Measurements from ENCODE around the gene LRP5.
A peak's percentile ranks its signal among the peaks of the same experiment; 100 is the strongest.

The LRP5 gene

GRCh38 chr11:68312117-68312779 lies at the start of gene LRP5:
Gene LRP5 (plus strand): TSS chr11:68312591. CDS start chr11:68312715, 124 bp downstream.
- DNase-seq: peak; percentile 24 to 32

- DNase-seq: no peak
These were observed 48.9 kb upstream of the LRP5 start for GRCh38 chr11:68263444-68264035.

GRCh38 chr11:68264244-68264643 lies 48.1 kb upstream of the LRP5 start:
- no peak for DNase-seq

- DNase-seq: no peak
These were observed 47.5 kb upstream of the LRP5 start for GRCh38 chr11:68264741-68265540.

GRCh38 chr11:68266121-68266891 lies 46.1 kb upstream of the LRP5 start:
- DNase-seq: no peak

GRCh38 chr11:68266936-68267880 lies 45.2 kb upstream of the LRP5 start:
- DNase-seq: no peak

- DNase-seq: no peak
These were observed 44.5 kb upstream of the LRP5 start for GRCh38 chr11:68267881-68268240.

- no peak for DNase-seq
These were observed 42.8 kb upstream of the LRP5 start for GRCh38 chr11:68269414-68270081.

- DNase-seq: no peak
These were observed 42.0 kb upstream of the LRP5 start for GRCh38 chr11:68270196-68271022.

GRCh38 chr11:68271023-68271780 lies 41.2 kb upstream of the LRP5 start:
- peak; percentile 47 to 67 for DNase-seq

- peak; percentile 87 to 94 for DNase-seq
These were observed 40.4 kb upstream of the LRP5 start, which contains the start of gene C11orf24 for GRCh38 chr11:68271781-68272608. Gene C11orf24 (minus strand): TSS chr11:68271973. CDS start chr11:68263767, 8,206 bp downstream.

GRCh38 chr11:68273026-68273738 lies 39.2 kb upstream of the LRP5 start:
- no peak for DNase-seq

- DNase-seq: no peak
These were observed 38.1 kb upstream of the LRP5 start for GRCh38 chr11:68274306-68274705.

GRCh38 chr11:68275721-68276507 lies 36.5 kb upstream of the LRP5 start:
- DNase-seq: no peak

- no peak for DNase-seq
These were observed 35.5 kb upstream of the LRP5 start for GRCh38 chr11:68276861-68277260.

- DNase-seq: no peak
These were observed 32.7 kb upstream of the LRP5 start for GRCh38 chr11:68279676-68280075.
